ENCODE data around the gene TOX3. TPM values are rescaled to one million over a fixed set of nuclear protein-coding genes. Genes with fewer than 3 reads are reported as not detected.

Gene TOX3
- total RNA-seq, 1 experiment from 2014 or later: not detected

DNA sequence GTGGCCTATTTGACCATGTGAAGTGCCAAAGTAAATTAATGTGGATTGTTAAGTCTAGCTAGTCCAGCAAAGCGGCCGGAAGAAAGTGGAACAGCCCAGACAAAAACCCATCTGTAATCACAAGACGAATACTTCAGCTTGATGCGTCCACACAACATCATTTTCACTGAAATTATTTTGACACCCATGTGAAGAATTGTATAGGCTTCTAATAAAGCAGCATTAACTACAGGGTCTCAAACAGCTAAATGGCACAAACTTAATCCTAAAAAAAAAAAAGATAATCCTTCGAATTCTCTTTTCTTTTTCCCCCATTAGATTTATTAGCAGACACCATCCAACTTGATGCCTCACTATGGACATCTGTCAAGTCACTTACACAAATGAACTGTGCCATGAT is 73.8 kb downstream of the TOX3 start:
- Mint-ChIP-seq H3K4me3 (ENCODE audit: unreplicated experiment) (no peak overlapping the region), H3K4me1 (ENCODE audit: insufficient read depth, unreplicated experiment) (no peaks in the 10 kb centered on the region), H3K36me3 (ENCODE audit: insufficient read depth, unreplicated experiment) (no peaks in the 10 kb centered on the region), H3K9me3 (ENCODE audit: unreplicated experiment) (peaks cover 26% of the 10 kb centered on the region), H3K27me3 (ENCODE audit: insufficient read depth, unreplicated experiment) (no peaks in the 10 kb centered on the region), H3K27ac (ENCODE audit: low read depth, unreplicated experiment) (no peak overlapping the region)
- no peak for DNase-seq (ENCODE audit: unreplicated experiment)
- ChIA-PET POLR2A (interaction anchor here (0.7 kb wide), 1 partner anchor 85 kb away, joined by 3 read pairs; no protein-coding TSS in a partner anchor), CTCF (no interaction called here)
- intact Hi-C loops (cut with micrococcal nuclease): no loop called here
- TF ChIP-seq, protein P1, sequence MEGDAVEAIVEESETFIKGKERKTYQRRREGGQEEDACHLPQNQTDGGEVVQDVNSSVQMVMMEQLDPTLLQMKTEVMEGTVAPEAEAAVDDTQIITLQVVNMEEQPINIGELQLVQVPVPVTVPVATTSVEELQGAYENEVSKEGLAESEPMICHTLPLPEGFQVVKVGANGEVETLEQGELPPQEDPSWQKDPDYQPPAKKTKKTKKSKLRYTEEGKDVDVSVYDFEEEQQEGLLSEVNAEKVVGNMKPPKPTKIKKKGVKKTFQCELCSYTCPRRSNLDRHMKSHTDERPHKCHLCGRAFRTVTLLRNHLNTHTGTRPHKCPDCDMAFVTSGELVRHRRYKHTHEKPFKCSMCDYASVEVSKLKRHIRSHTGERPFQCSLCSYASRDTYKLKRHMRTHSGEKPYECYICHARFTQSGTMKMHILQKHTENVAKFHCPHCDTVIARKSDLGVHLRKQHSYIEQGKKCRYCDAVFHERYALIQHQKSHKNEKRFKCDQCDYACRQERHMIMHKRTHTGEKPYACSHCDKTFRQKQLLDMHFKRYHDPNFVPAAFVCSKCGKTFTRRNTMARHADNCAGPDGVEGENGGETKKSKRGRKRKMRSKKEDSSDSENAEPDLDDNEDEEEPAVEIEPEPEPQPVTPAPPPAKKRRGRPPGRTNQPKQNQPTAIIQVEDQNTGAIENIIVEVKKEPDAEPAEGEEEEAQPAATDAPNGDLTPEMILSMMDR (IDR thresholded peaks at IDR 0.05; ENCODE audit: unreplicated experiment): no peak
- no TSS peak for BruUV-seq (replicated peaks)

DNA sequence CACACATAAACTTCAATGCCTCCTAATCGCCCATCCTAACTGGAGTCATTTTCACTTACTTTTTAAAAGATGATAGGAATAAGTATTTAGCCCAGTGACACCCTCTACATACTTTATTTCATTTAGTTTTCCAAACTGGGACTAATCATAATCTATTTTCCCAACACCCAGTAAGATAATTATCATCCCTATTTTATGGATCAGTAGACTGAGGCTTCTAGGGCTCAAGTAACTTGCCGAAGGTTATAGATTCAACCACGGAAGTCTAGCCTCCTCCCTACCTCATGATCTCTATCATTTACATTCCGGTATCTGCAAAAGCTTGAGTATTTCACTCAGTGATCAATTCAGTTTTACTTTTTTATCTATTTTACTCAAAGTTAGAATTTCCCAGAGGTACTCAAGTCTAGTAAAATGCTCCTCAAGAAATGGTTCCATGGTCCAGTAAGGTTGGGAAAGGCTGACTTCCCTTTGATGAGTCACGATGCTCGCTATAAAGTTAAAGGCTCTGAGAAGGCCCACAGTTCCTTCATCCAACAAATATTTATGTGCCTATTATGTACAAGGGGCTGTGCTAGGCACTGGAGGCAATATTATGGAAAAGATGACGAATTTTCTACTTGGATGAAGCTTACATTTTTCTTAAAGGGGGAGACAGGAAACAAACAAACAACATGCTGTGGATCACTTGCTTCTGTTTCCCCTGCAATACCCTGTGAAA is 75.1 kb downstream of the TOX3 start:
- CTCF ChIA-PET: interaction anchor here (0.7 kb wide), 1 partner anchor 11 kb away, joined by 3 read pairs; no protein-coding TSS in a partner anchor
- intact Hi-C loops (cut with micrococcal nuclease): no loop called here
- POLR2A ChIA-PET: no interaction called here
- no TSS peak for BruUV-seq (replicated peaks)
- no peaks in the 10 kb centered on the region for H3K27me3 Mint-ChIP-seq (ENCODE audit: insufficient read depth, unreplicated experiment)
- no peak overlapping the region for H3K4me3 Mint-ChIP-seq (ENCODE audit: unreplicated experiment)
- H3K27ac Mint-ChIP-seq (ENCODE audit: low read depth, unreplicated experiment): no peak overlapping the region
- TF ChIP-seq, protein P1 (IDR thresholded peaks at IDR 0.05; ENCODE audit: unreplicated experiment): no peak
- H3K4me1 Mint-ChIP-seq (ENCODE audit: insufficient read depth, unreplicated experiment): no peaks in the 10 kb centered on the region
- DNase-seq (ENCODE audit: unreplicated experiment): no peak
- H3K36me3 Mint-ChIP-seq (ENCODE audit: insufficient read depth, unreplicated experiment): no peaks in the 10 kb centered on the region
- H3K9me3 Mint-ChIP-seq (ENCODE audit: unreplicated experiment): peaks cover 21% of the 10 kb centered on the region

DNA sequence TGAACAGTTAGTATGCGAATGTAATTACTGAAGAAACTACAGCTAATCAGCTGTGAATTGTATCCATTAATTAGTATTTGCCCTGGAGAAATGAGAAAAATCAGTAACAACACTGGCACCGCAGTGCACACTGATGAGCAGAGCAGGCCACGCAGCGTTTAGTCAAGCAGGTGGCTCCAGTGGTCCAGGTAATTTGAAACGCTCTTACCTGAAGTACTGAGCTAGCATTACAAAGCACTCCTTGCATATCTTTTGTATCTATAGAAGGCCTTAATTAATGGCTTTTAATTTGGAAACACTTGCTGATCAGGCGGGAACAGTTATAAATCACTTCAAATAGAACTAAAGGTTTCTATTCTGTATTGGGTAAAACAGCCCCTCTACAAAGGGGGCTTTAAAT is 76.4 kb downstream of the TOX3 start:
- TF ChIP-seq, protein P1 (IDR thresholded peaks at IDR 0.05; ENCODE audit: unreplicated experiment): no peak
- ChIA-PET CTCF (no interaction called here), POLR2A (no interaction called here)
- no peak for DNase-seq (ENCODE audit: unreplicated experiment)
- intact Hi-C loops (cut with micrococcal nuclease): no loop called here
- no peak overlapping the region for H3K4me3 Mint-ChIP-seq (ENCODE audit: unreplicated experiment)
- H3K4me1 Mint-ChIP-seq (ENCODE audit: insufficient read depth, unreplicated experiment): no peaks in the 10 kb centered on the region
- H3K9me3 Mint-ChIP-seq (ENCODE audit: unreplicated experiment): peaks cover 19% of the 10 kb centered on the region
- no TSS peak for BruUV-seq (replicated peaks)
- no peaks in the 10 kb centered on the region for H3K36me3 Mint-ChIP-seq (ENCODE audit: insufficient read depth, unreplicated experiment)
- H3K27ac Mint-ChIP-seq (ENCODE audit: low read depth, unreplicated experiment): no peak overlapping the region
- H3K27me3 Mint-ChIP-seq (ENCODE audit: insufficient read depth, unreplicated experiment): no peaks in the 10 kb centered on the region

DNA sequence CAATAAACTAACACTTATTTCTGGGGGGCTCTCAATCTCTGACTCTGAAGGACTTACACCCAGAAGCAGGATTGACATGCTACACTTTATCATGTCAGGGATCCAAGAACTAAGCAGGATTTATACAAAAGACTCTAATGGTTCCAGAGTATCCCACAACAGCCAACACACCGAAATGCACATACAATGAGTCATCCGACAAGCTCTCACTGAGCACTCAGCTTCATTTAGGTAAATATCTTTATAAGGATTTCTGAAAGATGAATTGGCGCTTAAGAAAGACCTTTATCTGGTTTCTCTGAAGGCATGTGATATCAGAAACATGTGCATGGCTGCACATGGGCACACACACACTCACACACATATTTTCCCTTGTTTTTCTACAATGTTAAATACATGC is 77.2 kb downstream of the TOX3 start:
- Mint-ChIP-seq H3K27ac (ENCODE audit: low read depth, unreplicated experiment) (no peak overlapping the region), H3K36me3 (ENCODE audit: insufficient read depth, unreplicated experiment) (no peaks in the 10 kb centered on the region), H3K27me3 (ENCODE audit: insufficient read depth, unreplicated experiment) (no peaks in the 10 kb centered on the region), H3K9me3 (ENCODE audit: unreplicated experiment) (peaks cover 14% of the 10 kb centered on the region), H3K4me3 (ENCODE audit: unreplicated experiment) (no peak overlapping the region), H3K4me1 (ENCODE audit: insufficient read depth, unreplicated experiment) (no peaks in the 10 kb centered on the region)
- ChIA-PET CTCF (interaction anchor here (0.6 kb wide), 1 partner anchor 521 kb away, joined by 3 read pairs; no protein-coding TSS in a partner anchor), POLR2A (interaction anchor here (0.6 to 1.2 kb wide), 3 partner anchors 8 to 110 kb away, joined by 3 read pairs; no protein-coding TSS in a partner anchor)
- TF ChIP-seq, protein P1 (IDR thresholded peaks at IDR 0.05; ENCODE audit: unreplicated experiment): no peak
- intact Hi-C loops (cut with micrococcal nuclease): no loop called here
- no peak for DNase-seq (ENCODE audit: unreplicated experiment)
- no TSS peak for BruUV-seq (replicated peaks)

All from MCF 10A (cell line).